Activated CD4-positive, alpha-beta T cell treated with anti-CD3 and anti-CD28 coated beads, Interleukin-2, amount 10 ng/mL, durations not matched to agents 24 days and 14 days (primary cell): Measurements from ENCODE around the gene AGBL4. TPM values are rescaled to one million over a fixed set of nuclear protein-coding genes. Genes with fewer than 3 reads are reported as not detected.
A peak's percentile ranks its signal among the peaks of the same experiment; 100 is the strongest.
"Not testable (repeated sequence)": the region's sequence is repeated elsewhere in the genome, so short reads cannot be mapped to it uniquely, and the experiment has no call there.

ENCODE experiments used
- DNase-seq: peaks from one replicate; pipeline ENCODE4 v3.0.0; 2022
- H3K27ac Mint-ChIP-seq: one replicate; pipeline ENCODE4 v1.8.0; 2022; ENCODE audit warnings: mild to moderate bottlenecking, mixed read lengths
- H3K27me3 Mint-ChIP-seq: one replicate; pipeline ENCODE4 v1.8.0; 2022; ENCODE audit warnings: mixed read lengths
- H3K36me3 Mint-ChIP-seq: one replicate; pipeline ENCODE4 v1.8.0; 2022; ENCODE audit warnings: low read depth, mild to moderate bottlenecking, mixed read lengths
- H3K4me1 Mint-ChIP-seq: one replicate; pipeline ENCODE4 v1.8.0; 2021; ENCODE audit warnings: mixed read lengths
- H3K4me3 Mint-ChIP-seq: one replicate; pipeline ENCODE4 v1.8.0; 2022; ENCODE audit warnings: mild to moderate bottlenecking, moderate library complexity, mixed read lengths
- H3K9me3 Mint-ChIP-seq: one replicate; pipeline ENCODE4 v1.8.0; 2021; ENCODE audit warnings: mixed read lengths
- intact Hi-C: fragments of 100-400 bp; cut with micrococcal nuclease; formaldehyde crosslinking; loops from one replicate; pipeline ENCODE4 v1.15.1; 2023
- total RNA-seq: library from RNA; stranded (reverse); gene quantifications from 2 replicates; pipeline ENCODE4 v1.2.3, GENCODE V29; 2022

AGBL4 gene
- total RNA-seq, 1 donor from 2014 or later: not detected

DNA sequence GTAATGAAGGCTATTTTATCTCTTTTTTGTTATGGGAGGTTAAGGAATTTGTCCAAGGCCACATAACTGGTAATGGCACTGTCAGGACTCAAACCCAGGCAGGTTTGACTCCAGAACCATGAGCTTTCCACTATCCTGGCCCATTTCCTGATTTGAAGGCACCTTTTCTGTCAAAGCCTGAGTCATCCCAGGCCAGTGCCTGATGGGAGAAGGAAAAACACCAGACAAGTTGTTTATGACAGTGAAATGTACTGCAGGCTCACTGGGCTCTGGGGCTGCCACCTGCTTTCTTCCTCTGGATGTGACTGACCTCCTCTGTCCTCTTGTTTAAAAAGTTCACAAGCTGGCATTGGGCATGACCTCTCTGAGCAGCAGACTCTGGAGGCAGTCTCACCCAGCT is 1479.9 kb downstream of the AGBL4 start:
- H3K36me3 Mint-ChIP-seq: no peaks in the 10 kb centered on the region
- no peaks in the 10 kb centered on the region for H3K4me1 Mint-ChIP-seq
- DNase-seq: no peak
- no peaks in the 10 kb centered on the region for H3K9me3 Mint-ChIP-seq
- no peak overlapping the region for H3K4me3 Mint-ChIP-seq
- intact Hi-C loops: no loop called here
- no peaks in the 10 kb centered on the region for H3K27me3 Mint-ChIP-seq
- H3K27ac Mint-ChIP-seq: no peak overlapping the region

DNA sequence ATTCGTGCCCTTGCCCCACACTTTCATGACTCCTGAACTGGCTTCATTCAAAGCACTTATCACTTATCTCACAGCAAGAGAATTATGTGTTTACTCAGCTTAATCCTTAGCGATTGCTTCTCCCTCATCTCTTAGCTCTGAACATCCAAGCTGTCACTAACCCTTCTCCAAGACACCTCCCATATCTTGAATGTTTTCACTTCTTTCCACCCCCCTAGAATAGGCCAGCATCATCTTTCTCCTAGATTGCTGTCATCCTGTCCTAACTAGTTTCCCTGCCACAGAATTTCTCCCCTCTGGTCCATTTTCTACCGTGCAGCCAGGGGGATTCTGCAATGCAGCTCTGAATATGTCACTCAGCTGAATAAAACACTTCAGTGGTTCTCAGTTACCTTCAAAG is 1483.2 kb downstream of the AGBL4 start:
- H3K4me1 Mint-ChIP-seq: no peaks in the 10 kb centered on the region
- no peaks in the 10 kb centered on the region for H3K36me3 Mint-ChIP-seq
- no peaks in the 10 kb centered on the region for H3K9me3 Mint-ChIP-seq
- intact Hi-C loops: no loop called here
- no peaks in the 10 kb centered on the region for H3K27me3 Mint-ChIP-seq
- H3K4me3 Mint-ChIP-seq: no peak overlapping the region
- no peak for DNase-seq
- H3K27ac Mint-ChIP-seq: no peak overlapping the region

DNA sequence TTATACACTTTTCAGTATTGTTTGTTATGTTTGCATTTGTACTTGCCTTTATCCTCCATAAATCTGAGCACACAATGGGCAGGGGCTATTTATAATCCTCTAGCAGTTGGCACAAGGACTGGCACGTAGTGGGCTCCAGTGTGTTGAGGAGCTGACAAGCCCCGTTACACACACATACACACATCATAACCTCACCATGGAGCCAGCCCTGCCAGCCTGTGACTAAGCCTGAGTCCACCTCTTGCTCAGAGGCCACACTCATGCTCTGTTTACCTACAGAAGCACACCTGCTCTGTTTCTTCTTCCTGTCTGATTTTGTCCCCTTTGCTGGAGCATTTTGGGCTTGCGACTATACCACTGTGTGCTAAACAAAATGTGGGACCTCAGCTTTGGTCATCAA is 1487.3 kb downstream of the AGBL4 start:
- intact Hi-C loops: no loop called here
- Mint-ChIP-seq H3K36me3 (no peaks in the 10 kb centered on the region), H3K9me3 (no peaks in the 10 kb centered on the region), H3K27me3 (no peaks in the 10 kb centered on the region), H3K27ac (no peak overlapping the region), H3K4me3 (no peak overlapping the region), H3K4me1 (no peaks in the 10 kb centered on the region)
- DNase-seq: no peak

DNA sequence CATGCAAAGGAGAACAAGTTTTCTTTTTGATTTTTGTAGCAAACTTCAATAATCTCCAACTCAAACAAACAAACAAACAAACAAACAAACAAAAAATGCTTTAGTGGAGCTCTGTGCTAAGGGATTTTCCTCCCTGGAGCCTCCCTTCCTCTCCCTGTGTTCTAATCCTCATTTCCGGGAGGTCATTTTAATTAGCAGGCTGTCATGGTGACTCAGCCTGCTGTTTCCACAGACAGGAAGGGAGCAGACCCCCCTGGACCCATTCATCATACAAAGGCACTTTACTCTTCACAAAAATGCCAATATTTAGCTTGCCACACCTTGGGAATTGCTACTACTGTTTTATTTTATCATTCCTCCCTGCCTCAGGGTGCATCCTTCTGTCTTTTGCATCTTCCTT is 1490.8 kb downstream of the AGBL4 start:
- no peak for DNase-seq
- Mint-ChIP-seq H3K27me3 (no peaks in the 10 kb centered on the region), H3K4me1 (no peaks in the 10 kb centered on the region), H3K27ac (no peak overlapping the region), H3K4me3 (no peak overlapping the region), H3K9me3 (no peaks in the 10 kb centered on the region), H3K36me3 (no peaks in the 10 kb centered on the region)
- intact Hi-C loops: no loop called here

DNA sequence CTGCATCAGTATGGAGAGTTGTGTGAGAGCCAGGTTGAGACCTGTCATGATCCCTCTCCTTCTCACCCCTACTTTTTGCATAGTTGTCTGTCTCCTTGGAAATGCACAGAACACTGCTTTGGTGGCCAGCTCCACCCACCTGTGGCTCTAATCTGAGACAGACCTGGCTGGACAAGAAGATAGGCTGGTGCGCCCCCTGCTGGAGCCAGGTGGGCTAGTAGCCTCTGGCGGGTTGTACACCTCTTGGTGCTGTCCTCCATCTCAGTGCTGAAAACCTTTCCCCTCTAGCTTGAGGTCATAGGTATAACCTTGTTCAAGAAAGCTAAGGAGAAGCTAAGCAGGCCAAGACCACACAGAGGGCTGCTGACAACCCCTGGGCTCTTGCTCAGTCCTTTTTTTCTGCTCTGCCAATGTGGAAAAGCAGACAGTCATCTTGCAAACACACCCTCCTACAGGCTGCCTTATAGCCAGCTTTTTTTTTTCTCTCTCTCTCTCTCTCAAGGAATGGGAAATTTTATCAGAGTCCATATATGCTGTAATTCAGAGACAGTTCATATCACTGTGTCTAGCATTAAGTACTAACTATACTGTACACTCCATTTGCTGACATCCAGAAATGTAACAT is 1492.9 kb downstream of the AGBL4 start:
- Mint-ChIP-seq H3K27me3 (no peaks in the 10 kb centered on the region), H3K4me1 (no peaks in the 10 kb centered on the region), H3K27ac (no peak overlapping the region), H3K36me3 (no peaks in the 10 kb centered on the region), H3K9me3 (no peaks in the 10 kb centered on the region), H3K4me3 (no peak overlapping the region)
- peak; percentile 85 for DNase-seq
- intact Hi-C loops: loop anchor here (2.0 kb wide), 1 partner anchor 32 kb away; no protein-coding TSS in a partner anchor

DNA sequence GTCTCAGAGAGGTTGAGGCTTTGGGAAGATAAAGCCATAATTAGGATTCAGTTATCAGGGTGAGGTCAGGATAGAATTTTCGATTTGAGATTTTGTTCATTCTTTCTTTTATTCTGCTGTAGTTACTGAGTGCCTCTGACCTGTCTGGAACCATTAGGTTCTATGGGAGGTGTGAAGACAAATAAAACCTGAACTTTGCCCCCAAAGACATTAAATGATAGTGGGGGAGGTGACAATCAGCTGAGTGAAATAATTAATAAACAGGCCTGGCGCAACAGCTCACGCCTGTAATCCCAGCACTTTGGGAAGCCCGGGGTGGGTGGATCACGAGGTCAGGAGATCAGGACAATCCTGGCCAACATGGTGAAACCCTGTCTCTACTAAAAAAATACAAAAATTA is 1496.7 kb downstream of the AGBL4 start:
- no peaks in the 10 kb centered on the region for H3K36me3 Mint-ChIP-seq
- H3K27me3 Mint-ChIP-seq: no peaks in the 10 kb centered on the region
- no peaks in the 10 kb centered on the region for H3K9me3 Mint-ChIP-seq
- intact Hi-C loops: no loop called here
- H3K4me1 Mint-ChIP-seq: no peaks in the 10 kb centered on the region
- DNase-seq: no peak
- H3K27ac Mint-ChIP-seq: no peak overlapping the region
- H3K4me3 Mint-ChIP-seq: no peak overlapping the region

DNA sequence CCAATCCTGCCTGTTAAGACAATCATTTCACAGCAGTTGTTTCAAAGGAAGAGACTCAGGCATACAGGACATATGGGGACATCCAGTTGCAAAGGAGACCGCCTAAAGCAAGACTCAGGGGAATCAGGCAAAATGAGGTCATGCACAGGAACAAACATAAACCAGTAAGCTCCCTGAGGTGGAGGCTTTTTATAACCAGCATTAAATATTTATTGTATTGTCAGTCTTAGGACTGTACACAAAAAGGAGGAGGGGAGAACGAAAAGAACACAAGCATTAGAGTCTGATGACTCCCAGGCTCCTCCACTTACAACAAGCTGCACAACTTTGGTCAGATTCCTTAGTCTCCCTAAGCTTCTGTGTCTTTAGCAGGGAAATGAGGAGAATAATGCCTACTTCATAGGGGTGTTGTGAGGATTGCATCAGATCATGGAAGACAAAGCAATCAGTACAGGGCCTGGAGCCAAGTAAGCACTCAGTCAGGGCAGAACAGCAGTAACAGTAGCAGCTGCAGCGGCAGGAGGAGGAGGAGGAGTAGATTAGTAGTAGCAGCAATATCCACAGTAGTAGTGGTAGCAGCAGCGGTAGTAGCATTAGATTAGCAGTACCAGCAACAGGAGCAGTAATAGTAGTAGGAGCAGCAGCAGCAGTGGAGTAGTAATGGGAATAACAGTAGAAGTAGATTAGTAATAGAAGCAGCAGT is 1497.6 kb downstream of the AGBL4 start:
- intact Hi-C loops: no loop called here
- H3K4me3 Mint-ChIP-seq: no peak overlapping the region
- no peaks in the 10 kb centered on the region for H3K9me3 Mint-ChIP-seq
- no peak for DNase-seq
- H3K36me3 Mint-ChIP-seq: no peaks in the 10 kb centered on the region
- H3K4me1 Mint-ChIP-seq: no peaks in the 10 kb centered on the region
- no peaks in the 10 kb centered on the region for H3K27me3 Mint-ChIP-seq
- H3K27ac Mint-ChIP-seq: no peak overlapping the region

DNA sequence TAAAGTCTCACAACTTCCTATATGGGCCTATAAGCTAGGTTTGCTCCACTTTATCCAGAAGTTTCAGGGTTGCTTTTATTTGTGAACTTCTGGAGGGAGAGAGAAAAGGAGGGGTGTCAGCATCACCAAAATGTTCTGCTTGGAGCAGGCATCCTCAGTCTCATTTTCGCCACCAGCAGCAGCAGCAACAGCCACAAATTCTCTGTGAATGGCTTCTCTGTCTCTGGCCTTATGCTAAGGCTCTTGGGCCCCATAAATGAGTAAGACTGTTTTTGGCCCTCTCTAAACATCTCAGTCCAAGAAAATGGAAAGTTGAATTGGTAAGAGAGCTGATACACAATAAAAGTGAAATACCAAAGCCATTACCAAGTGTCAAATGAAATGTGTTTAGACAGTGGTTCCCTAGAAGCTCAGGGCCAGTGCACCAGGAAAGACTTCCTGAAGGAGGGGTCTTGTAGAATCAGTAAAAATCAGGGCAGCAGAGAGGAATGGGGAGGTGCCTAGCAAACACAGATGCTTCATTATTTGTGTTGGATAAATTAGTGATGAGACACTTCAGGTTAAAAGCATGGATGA is 1498.8 kb downstream of the AGBL4 start:
- no peak for DNase-seq
- Mint-ChIP-seq H3K4me3 (no peak overlapping the region), H3K27me3 (no peaks in the 10 kb centered on the region), H3K4me1 (no peaks in the 10 kb centered on the region), H3K27ac (no peak overlapping the region), H3K9me3 (no peaks in the 10 kb centered on the region), H3K36me3 (no peaks in the 10 kb centered on the region)
- intact Hi-C loops: no loop called here

DNA sequence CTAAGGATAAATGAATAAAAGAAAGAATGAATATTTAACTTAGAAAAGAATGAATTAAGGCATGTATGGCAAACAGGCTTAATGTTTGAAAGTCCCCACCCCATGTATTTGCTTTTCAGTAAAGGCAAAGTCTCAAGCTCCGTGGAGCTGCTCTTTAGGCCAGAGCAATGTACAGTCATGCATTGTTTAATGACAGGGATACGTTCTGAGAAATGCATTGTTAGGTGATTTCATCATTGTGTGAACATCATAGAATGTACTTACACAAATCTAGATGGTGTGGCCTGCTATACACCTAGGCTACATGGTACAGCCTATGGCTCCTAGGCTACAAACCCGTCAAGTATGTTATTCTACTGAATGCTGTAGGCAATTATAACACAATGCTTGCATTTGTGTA is 1500.2 kb downstream of the AGBL4 start:
- intact Hi-C loops: no loop called here
- no peak overlapping the region for H3K27ac Mint-ChIP-seq
- no peak for DNase-seq
- no peaks in the 10 kb centered on the region for H3K36me3 Mint-ChIP-seq
- H3K27me3 Mint-ChIP-seq: no peaks in the 10 kb centered on the region
- H3K4me1 Mint-ChIP-seq: no peaks in the 10 kb centered on the region
- H3K4me3 Mint-ChIP-seq: no peak overlapping the region
- no peaks in the 10 kb centered on the region for H3K9me3 Mint-ChIP-seq

DNA sequence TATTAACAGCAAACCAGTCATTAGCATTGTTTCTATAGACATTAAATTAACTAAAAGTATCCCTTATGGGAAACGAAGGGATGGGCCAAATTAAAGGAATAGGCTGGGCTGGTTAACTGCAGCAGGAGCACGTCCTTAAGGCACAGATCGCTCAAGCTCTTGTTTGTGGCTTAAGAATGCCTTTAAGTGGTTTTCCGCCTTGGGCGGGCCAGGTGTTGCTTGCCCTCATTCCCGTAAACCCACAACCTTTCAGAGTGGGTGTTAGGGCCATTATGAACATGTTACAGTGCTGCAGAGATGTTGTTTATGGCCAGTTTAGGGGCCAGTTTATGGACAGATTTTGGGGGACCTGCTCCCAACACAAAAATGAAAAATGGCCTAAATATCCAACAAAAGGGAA is 1503.9 kb downstream of the AGBL4 start:
- H3K9me3 Mint-ChIP-seq, H3K36me3 Mint-ChIP-seq, H3K4me1 Mint-ChIP-seq, H3K27me3 Mint-ChIP-seq, intact Hi-C loops, DNase-seq, H3K27ac Mint-ChIP-seq, H3K4me3 Mint-ChIP-seq: not testable (repeated sequence)

DNA sequence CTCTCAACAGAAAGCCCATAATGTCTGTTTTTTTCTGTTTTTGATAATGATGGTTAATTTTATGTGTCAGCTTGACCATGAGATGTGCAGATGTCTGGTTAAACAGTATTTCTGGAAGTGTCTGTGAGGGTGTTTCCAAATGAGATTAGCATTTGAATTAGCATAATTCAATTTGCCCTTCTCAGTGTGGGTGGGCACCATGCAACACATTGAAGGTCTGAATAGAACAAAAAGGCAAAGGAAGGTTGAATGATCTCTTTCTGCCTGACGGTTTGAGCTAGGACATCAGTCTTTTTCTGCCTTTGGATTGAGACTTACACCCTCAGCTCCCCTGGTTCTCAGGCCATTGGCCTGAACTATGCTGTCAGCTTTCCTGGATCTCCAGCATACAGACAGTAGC is 1516.9 kb downstream of the AGBL4 start:
- H3K27ac Mint-ChIP-seq: no peak overlapping the region
- H3K4me3 Mint-ChIP-seq: no peak overlapping the region
- peaks cover 2% of the 10 kb centered on the region for H3K27me3 Mint-ChIP-seq
- intact Hi-C loops: no loop called here
- H3K4me1 Mint-ChIP-seq: no peaks in the 10 kb centered on the region
- no peak for DNase-seq
- no peaks in the 10 kb centered on the region for H3K36me3 Mint-ChIP-seq
- H3K9me3 Mint-ChIP-seq: no peaks in the 10 kb centered on the region

DNA sequence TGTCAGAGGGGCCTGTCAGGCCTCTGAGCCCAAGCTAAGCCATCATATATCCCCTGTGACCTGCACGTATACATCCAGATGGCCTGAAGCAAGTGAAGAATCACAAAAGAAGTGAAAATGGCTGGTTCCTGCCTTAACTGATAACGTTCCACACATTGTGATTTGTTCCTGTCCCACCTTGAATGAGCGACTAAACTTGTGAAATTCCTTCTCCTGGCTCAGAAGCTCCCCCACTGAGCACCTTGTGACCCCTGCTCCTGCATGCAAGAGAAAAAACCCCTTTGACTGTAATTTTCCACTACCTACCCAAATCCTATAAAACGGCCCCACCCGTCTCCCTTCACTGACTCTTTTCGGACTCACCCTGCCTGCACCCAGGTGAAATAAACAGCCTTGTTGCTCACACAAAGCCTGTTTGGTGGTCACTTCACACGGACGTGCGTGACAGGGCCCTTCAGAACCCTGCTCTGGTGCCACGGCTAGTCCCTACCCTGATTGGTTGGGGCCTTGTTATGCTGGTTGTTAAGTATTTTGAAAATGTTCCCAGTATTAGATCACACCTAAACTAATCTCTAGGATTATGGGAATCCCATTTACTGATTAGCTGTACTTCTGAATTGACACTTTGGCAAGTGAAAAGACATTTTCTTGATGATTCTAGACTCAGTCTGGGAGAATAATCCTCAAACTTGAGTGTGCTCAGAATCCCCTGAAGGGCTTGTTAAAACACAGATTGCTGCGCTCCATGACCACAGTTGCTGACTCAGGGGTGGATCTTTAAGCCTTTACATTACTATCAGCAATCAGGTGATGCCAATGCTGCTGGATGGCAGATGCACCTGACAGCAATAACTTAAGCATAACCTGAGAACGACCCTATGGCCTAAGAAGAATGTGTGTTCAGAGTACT is 1523.0 kb downstream of the AGBL4 start:
- peaks cover 2% of the 10 kb centered on the region for H3K27me3 Mint-ChIP-seq
- no peak overlapping the region for H3K27ac Mint-ChIP-seq
- H3K4me3 Mint-ChIP-seq: no peak overlapping the region
- H3K9me3 Mint-ChIP-seq: no peaks in the 10 kb centered on the region
- intact Hi-C loops: no loop called here
- H3K36me3 Mint-ChIP-seq: no peaks in the 10 kb centered on the region
- DNase-seq: no peak
- peaks cover 5% of the 10 kb centered on the region for H3K4me1 Mint-ChIP-seq

DNA sequence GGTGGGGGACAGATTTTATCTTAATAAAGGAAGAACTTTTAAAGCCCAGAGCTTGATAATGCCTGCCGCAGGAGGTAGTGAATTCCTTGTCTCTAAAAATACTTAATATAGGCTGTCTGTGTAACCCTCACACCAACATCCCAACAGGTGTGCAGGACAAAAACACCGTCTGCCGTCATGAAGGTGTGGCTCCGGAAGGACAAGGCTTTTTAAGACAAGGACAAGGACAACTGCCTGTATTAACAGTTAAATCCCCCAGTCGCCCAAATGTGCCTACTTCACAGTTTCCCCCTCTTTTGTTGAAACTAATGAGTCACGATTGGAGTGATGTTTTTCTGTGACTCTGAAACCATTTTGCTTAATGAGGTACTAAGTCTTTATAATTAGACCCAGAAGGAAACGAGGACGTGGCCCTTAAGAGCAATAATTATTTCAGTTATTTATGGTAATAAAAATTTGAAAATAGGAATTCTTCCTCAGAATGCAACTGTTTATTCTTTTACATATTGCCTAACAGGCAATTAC is 1524.5 kb downstream of the AGBL4 start:
- H3K36me3 Mint-ChIP-seq: no peaks in the 10 kb centered on the region
- no peaks in the 10 kb centered on the region for H3K9me3 Mint-ChIP-seq
- no peak overlapping the region for H3K27ac Mint-ChIP-seq
- no peak overlapping the region for H3K4me3 Mint-ChIP-seq
- H3K4me1 Mint-ChIP-seq: peaks cover 5% of the 10 kb centered on the region
- intact Hi-C loops: loop anchor here (2.0 kb wide), 1 partner anchor 32 kb away; no protein-coding TSS in a partner anchor
- H3K27me3 Mint-ChIP-seq: peaks cover under 1% of the 10 kb centered on the region
- DNase-seq: no peak
